Nephron (organoid): ENCODE results near the gene CPXM2.

ENCODE experiments used
- H3K27ac Mint-ChIP-seq, 3 experiments: 2 replicates each; pipeline ENCODE4 v1.8.0; 2020; ENCODE audit warnings: mixed read lengths in 3 of 3, mild to moderate bottlenecking in 2 of 3, moderate library complexity in 1 of 3
- H3K27me3 Mint-ChIP-seq: 2 replicates; pipeline ENCODE4 v1.8.0; 2021; ENCODE audit warnings: low read depth, mild to moderate bottlenecking, moderate library complexity, mixed read lengths
- H3K36me3 Mint-ChIP-seq: 2 replicates; pipeline ENCODE4 v1.8.0; 2020; ENCODE audit warnings: low read depth, mixed read lengths
- H3K4me1 Mint-ChIP-seq: 2 replicates; pipeline ENCODE4 v1.8.0; 2020; ENCODE audit warnings: mixed read lengths
- H3K4me3 Mint-ChIP-seq, 3 experiments: 2 replicates each; pipeline ENCODE4 v1.8.0; 2020; ENCODE audit warnings: mild to moderate bottlenecking in 3 of 3, mixed read lengths in 3 of 3, moderate library complexity in 2 of 3
- H3K9me3 Mint-ChIP-seq: 2 replicates; pipeline ENCODE4 v1.8.0; 2020; ENCODE audit warnings: mixed read lengths
- TF ChIP-seq, protein P1 (sequence below), 3 experiments: fragments of 200-600 bp; sonication (generic); IDR thresholded peaks; one replicate each; pipeline ENCODE4 v1.5.0; 2021; ENCODE audit warnings: antibody characterized with exemption in 3 of 3; ENCODE audit not compliant: unreplicated experiment in 3 of 3

Gene CPXM2

DNA sequence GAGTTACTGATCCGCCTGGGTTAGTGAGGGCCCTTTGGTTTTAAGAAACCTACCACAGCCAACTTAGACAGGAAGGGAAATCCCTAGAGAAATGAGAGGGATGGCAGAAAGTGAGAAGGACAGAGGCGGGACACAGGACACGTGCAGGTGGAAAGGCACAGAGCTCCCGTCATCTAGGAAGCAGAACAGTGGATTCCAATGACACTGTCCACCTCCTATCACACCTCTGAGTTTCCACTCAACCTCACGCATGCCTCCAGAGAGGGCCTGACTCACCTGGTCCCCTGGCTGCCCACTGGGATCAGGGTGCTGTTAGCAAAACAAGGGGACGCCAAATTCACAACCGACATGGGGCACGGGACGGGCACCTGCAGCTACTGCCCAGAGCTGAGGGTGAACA is 26.3 kb downstream of the CPXM2 start:
- H3K27ac Mint-ChIP-seq = no peak overlapping the region
- H3K9me3 Mint-ChIP-seq = no peaks in the 10 kb centered on the region
- no peaks in the 10 kb centered on the region for H3K36me3 Mint-ChIP-seq
- H3K4me3 Mint-ChIP-seq = no peak overlapping the region
- H3K27me3 Mint-ChIP-seq = peaks cover 28% of the 10 kb centered on the region
- H3K4me1 Mint-ChIP-seq = peaks cover 11% of the 10 kb centered on the region
- TF ChIP-seq, protein P1, sequence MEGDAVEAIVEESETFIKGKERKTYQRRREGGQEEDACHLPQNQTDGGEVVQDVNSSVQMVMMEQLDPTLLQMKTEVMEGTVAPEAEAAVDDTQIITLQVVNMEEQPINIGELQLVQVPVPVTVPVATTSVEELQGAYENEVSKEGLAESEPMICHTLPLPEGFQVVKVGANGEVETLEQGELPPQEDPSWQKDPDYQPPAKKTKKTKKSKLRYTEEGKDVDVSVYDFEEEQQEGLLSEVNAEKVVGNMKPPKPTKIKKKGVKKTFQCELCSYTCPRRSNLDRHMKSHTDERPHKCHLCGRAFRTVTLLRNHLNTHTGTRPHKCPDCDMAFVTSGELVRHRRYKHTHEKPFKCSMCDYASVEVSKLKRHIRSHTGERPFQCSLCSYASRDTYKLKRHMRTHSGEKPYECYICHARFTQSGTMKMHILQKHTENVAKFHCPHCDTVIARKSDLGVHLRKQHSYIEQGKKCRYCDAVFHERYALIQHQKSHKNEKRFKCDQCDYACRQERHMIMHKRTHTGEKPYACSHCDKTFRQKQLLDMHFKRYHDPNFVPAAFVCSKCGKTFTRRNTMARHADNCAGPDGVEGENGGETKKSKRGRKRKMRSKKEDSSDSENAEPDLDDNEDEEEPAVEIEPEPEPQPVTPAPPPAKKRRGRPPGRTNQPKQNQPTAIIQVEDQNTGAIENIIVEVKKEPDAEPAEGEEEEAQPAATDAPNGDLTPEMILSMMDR (IDR thresholded peaks at IDR 0.05; ENCODE audit: unreplicated experiment in 3 of 3) = no peak

DNA sequence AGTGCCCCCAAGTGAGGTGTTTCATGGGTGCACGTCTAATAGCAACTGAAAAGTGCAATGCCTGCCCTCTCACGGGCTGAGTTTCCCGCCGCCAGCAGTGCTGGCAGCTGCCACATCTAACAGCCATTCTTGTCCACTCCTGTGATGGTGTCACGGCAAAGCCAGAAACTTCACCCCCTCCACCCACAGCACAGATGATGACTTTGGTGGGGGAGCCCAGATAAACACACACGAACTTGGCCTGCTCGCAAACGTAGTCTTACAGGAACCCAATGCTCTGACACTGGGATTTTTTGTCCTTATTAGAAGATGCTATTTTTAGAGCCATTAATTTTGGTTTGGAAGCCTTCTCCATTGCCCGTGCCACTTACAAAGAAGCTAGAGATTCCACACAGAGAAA is 26.7 kb downstream of the CPXM2 start:
- Mint-ChIP-seq H3K27me3 (peaks cover 32% of the 10 kb centered on the region), H3K4me3 (no peak overlapping the region), H3K4me1 (peaks cover 9% of the 10 kb centered on the region), H3K27ac (no peak overlapping the region), H3K9me3 (no peaks in the 10 kb centered on the region), H3K36me3 (no peaks in the 10 kb centered on the region)
- TF ChIP-seq, protein P1 (IDR thresholded peaks at IDR 0.05; ENCODE audit: unreplicated experiment in 3 of 3) = no peak

DNA sequence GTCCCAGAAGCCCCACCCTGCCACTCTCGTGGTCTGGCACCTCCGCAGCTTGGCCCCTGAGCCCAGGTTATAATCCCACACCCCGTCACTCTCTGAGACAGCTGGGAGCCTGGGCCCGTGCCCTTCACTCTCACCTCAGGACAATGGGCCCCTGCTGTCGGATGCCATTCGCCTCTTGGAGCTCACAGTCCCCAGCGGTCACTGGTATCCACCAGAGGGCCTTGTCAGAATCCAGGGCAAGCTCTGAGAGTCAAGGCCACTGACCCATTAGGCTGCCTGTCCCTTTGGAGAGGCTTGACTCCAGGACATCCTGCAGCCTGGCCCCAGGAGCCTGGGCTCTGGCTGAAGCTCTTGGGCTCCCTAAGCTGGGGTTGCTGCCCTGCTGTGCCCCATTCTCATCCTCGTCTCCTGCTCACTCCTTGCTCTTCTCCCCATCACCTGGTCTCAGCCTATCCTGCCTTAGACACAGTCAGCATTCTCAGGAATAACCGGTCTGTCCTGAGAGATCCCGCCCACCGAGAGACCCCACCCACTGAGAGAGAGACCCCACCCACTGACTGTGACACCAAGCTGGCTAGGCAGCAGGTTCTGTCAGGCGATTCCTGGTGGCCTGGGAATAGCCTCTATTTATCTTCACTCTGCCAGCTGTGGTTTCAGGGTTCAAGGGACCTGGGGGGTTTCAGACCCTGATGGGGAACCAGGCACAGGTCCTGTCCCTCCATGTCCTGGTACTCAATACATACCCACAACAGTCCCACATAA is 27.7 kb downstream of the CPXM2 start:
- H3K4me3 Mint-ChIP-seq = no peak overlapping the region
- H3K27ac Mint-ChIP-seq = no peak overlapping the region
- no peaks in the 10 kb centered on the region for H3K9me3 Mint-ChIP-seq
- TF ChIP-seq, protein P1 (IDR thresholded peaks at IDR 0.05; ENCODE audit: unreplicated experiment in 3 of 3) = no peak
- H3K27me3 Mint-ChIP-seq = peaks cover 40% of the 10 kb centered on the region
- H3K4me1 Mint-ChIP-seq = peaks cover 19% of the 10 kb centered on the region
- H3K36me3 Mint-ChIP-seq = no peaks in the 10 kb centered on the region

DNA sequence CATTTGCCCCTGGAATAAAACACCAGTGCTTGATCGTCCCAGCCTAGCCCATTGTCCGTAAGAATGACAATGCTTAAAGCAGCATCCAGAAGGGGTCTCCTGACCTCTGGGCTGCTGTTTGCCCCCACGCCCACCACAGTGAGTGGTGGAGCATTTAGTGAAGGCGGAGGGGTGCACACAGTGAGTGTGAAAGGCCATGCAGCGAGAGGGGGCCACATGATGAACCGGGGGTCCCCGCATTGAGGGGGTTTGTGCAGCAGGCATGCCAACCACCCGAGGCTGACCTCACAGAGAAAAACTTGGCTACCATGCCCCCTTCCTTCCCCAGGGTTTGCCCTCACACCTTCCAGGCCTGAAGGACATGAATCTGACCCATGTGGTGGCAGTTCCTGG is 28.4 kb downstream of the CPXM2 start:
- TF ChIP-seq, protein P1 (IDR thresholded peaks at IDR 0.05; ENCODE audit: unreplicated experiment in 3 of 3) = no peak
- H3K4me3 Mint-ChIP-seq = no peak overlapping the region

DNA sequence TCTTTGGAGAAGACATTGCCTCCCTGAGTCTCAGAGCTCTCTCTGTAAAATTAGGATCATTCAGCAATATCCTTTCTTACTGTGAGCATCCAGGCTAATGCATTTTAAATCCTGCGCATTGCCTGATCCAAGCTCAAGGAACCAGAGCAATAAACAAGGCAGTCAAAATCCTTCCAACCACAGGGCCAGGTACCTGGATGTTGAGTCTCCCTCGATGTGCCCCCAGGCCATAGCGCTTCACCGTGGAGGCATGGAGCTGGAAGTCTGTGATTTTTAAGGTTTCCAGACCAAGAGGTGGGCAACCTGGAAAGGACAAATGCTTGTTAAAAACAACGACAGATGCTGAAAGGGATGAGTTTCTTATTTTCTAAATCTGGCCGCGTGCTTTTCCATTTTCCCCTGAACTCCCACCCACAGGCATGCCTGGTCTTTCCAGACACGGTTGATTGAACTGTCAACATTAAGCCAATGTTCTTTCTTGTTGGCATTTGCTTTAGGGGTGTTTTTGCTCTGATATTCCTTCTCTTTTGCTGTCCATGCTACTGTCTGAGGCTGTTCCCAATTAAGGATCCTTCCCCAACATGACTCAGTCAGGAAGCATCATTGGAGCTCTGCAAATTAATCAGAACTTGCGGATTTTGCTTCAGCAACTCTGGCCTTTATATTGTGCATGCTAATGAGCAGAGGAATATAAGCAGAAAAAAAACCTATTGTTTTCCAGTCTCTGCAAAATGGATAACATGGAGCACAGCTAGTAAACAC is 29.0 kb downstream of the CPXM2 start:
- H3K36me3 Mint-ChIP-seq = no peaks in the 10 kb centered on the region
- TF ChIP-seq, protein P1 (IDR thresholded peaks at IDR 0.05; ENCODE audit: unreplicated experiment in 3 of 3) = no peak
- peaks cover 31% of the 10 kb centered on the region for H3K4me1 Mint-ChIP-seq
- H3K27me3 Mint-ChIP-seq = peaks cover 52% of the 10 kb centered on the region
- no peak overlapping the region for H3K4me3 Mint-ChIP-seq
- no peak overlapping the region for H3K27ac Mint-ChIP-seq
- H3K9me3 Mint-ChIP-seq = no peaks in the 10 kb centered on the region

More for the DNA sequence above, 28.4 kb downstream of the CPXM2 start:
- no peaks in the 10 kb centered on the region for H3K9me3 Mint-ChIP-seq
- H3K36me3 Mint-ChIP-seq = no peaks in the 10 kb centered on the region
- H3K27me3 Mint-ChIP-seq = peaks cover 46% of the 10 kb centered on the region
- H3K27ac Mint-ChIP-seq = no peak overlapping the region
- H3K4me1 Mint-ChIP-seq = peaks cover 27% of the 10 kb centered on the region
